Stimulated activated CD4-positive, alpha-beta T cell treated with anti-CD3 and anti-CD28 coated beads, Interleukin-12 subunit alpha, Interleukin-12 subunit beta, amount 100 ng/mL, for 48 hours (primary cell): ENCODE data around the gene NLK.
"Not testable (repeated sequence)": the region's sequence is repeated elsewhere in the genome, so short reads cannot be mapped to it uniquely, and the experiment has no call there.

Source experiments
- DNase-seq, 3 donors: peaks; one replicate each; pipeline ENCODE4 v3.0.0-alpha.2; 2020; ENCODE audit warnings: low read depth in 2 of 3, low spot score in 1 of 3

NLK gene

DNA sequence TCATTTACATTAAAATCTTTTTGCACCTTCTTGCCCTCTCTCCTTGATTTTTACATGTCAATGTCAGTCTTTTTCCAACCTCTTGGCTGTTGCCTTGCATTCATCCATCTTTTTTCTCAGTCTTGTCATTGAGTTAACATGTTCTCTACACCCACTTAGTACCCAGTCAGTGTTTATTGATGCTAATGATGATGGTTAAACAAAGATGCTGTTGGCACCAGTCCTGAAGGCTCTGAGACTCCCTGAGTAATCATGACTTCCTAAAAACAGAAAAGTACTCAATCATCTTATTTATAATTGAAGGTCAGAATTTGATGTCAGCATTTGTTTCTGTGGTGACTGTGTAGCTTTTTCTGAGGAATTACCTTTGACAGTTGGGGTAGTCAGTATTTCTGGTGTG is 104.5 kb downstream of the NLK start:
- no peak for DNase-seq

GRCh38 chr17:28151001-28151400 is 108.5 kb downstream of the NLK start:
- DNase-seq: no peak

DNA sequence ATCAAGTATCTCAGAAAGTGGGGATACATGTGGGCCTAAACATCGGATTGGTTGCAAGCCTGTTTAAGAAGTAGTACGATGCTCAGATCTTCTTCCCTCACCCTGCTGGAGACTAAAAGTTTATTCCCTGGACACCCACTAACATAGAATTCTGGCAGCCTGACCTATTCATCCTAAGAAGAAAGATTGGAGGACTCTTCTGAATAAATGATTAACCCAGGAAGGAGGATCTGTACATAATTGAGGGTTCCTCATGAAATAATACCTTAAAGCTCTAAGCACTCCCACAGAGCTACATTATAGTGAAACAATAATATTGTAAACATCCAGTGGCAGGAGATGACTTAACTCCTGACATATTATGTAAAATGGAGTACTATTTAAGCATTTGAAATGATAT is 111.7 kb downstream of the NLK start:
- DNase-seq: no peak

DNA sequence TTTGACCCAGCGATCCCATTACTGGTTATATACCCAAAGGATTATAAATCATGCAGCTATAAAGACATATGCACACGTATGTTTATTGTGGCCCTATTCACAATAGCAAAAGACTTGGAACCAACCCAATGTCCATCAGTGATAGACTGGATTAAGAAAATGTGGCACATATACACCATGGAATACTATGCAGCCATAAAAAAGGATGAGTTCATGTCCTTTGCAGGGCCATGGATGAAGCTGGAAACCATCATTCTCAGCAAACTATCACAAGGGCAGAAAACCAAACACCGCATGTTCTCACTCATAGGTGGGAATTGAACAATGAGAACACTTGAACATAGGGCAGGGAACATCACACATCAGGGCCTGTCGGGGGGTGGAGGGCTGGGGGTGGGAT is 112.9 kb downstream of the NLK start:
- not testable (repeated sequence) for DNase-seq

DNA sequence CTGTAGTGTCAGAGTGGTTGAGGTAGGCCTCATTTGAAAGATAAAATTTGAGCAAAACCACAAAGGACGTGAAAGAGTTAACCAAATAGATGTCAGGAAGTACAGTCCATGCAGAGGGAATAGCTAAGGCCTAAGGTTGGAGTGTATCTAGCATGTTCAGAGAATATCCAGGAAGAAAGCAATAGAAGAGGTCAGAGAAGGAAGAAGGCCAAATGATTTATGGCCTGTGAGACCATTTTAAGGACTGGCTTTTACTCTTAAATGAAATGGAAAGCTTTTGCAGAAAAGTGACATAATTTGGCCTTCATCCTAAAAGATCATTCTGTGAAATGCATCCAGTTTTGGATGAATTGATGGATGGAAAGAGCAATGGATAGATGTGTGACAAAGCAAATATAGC is 116.5 kb downstream of the NLK start:
- no peak for DNase-seq

GRCh38 chr17:28159924-28160323 is 117.4 kb downstream of the NLK start:
- no peak for DNase-seq

DNA sequence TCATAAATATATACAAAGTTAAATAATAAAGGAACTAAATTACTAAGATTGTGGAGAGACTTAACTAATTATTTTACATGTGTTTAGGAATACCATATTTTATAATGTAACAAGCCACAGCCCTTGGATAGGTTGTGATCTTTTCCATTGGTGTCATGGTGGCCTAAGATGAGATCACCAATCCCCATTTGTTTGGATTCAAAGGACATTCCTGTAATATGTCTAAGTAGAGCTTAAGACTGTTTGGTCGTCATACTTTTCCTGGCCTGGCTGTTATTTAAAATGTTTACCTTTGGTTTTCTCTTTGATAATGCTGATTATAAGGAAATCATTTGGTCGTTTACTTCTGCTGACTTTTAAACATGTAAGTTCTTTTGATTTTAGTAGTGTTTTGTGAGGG is 118.1 kb downstream of the NLK start:
- no peak for DNase-seq

DNA sequence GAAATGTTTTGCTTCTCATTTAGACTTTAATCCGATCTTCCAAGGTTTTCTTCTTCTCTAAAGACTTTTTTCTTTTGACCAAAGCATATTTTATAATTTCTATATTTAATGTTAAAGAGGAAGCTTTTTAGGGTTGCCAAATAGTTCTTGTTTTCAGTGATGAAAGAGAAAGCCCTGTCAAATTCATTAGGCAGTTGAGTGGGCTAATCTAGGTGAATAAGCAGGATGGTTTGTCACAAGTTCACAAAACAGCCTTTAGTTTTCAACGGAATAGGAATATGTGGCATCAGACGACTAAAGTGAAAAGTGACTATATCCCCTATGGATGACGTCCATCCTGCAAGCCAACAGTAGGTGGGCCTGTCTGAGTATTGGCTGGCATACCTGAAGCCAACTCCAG is 118.8 kb downstream of the NLK start:
- DNase-seq: no peak

- no peak for DNase-seq
These were observed 124.0 kb downstream of the NLK start for GRCh38 chr17:28166478-28166877.

GRCh38 chr17:28169621-28170349 is 127.3 kb downstream of the NLK start:
- DNase-seq: no peak

GRCh38 chr17:28170771-28171170 is 128.3 kb downstream of the NLK start:
- no peak for DNase-seq

DNA sequence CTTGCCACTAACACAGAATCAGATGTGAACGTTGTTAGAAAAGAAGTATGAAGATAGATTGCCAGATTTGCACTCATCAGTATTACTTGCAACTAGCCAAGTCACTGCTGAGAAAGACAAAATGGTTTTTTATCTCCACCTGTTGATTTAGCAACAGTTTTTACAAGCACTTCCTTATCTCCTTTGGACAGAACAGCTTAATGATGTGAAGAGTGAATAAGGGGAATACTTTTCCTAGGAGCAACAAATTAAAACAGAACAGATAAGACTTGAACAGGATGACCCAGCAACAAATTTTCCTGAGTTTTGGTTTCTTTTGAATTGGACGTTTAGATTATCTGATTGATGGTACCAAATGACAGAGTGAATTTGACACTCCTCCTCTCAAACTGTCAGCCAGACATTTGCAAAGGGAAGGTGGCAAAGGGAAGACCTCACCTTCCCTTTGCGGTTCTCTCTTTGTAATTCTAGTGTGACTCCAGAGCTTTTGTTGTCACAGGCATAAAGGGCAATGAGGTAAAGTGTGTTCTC is 130.6 kb downstream of the NLK start:
- no peak for DNase-seq

DNA sequence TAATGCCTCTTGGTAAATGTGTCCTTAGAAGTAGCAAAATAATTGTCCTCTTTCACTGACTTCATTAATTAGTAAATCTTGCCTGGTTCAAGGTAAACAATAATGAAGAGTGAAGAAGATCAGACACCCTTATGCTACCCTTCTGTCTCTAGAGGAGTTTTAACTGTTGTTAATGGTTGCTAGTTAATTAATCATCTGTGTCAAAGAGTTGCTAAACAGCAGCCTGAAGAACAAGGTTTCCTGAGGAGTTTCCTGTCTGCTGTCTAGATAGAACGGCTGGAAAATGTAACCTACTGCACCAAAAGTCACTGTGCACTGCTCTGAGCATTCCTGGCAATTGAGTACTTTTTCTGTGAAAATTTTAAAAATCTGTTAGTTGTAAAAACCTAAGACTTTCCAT is 131.3 kb downstream of the NLK start:
- DNase-seq: no peak

DNA sequence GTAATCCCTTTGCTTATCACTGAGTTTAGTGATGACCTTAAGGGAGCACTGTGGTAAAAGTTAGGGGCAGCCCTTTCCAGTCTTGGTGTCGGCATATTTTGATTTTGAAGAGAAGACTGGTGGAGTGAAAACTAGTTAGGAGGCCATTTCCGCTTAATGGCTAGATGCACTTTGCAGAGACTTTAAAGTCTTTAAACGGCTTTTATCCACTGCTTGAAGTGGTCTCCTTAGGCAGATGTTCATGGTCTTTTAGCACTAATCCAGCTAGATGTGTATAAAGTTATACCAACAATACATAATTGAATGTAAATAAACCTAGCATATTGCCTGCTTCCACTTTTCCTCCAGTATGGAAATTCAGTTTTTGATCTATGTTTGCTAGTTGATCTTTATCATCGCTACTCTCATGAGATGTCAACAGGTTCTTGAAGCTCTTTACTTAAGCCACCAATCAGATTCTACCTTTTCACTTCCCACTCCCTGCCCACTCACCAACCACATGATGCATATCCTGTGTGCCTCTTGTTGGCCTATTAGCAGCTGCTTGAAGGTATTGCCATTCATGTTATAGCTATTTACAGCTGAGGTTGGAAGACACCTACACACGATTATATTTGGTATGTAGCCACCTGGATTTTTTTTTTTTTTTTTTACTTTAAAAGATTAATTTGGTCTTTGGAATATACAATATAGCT is 132.0 kb downstream of the NLK start:
- DNase-seq: peak; percentile 3 to 14 (median 9)

DNA sequence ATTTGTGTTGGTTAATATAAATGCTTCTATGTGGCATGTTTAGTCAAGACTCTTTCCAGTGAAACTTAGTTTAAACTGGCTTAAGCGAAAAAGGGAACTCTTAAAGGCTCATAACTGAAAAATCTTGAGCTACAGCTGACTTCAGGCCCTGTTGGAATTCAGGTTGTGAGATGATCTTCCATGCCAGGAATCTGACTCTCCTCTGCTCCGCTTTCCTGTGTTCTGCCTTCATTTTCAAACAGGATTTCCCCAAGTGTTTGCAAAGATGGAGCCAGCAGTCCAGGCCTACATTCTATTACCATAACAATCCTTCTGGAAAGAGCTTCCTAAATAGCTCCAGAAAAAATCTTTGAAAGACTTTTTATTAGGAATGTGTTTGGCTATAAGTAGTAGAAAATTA is 134.9 kb downstream of the NLK start:
- DNase-seq: no peak

GRCh38 chr17:28178800-28179199 is 136.3 kb downstream of the NLK start:
- no peak for DNase-seq

DNA sequence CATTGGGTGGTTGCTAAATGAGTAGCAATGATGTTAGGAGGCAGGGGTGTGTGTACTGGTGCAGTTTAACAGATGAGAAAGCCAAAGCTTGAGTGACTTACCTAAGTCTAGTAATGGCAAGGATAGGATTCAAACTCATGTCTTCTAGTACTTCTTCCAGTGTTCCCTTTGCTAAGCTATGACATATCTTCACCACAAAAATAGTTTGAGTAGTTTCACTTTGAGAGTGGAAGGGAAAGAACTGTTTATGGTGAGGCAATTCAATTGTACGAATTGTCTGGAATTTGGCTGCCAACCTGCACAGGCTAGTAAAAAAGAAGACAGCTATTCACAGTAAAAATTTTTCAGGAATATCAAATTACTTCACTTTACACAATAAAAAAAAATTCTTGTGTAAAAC is 138.0 kb downstream of the NLK start:
- no peak for DNase-seq

DNA sequence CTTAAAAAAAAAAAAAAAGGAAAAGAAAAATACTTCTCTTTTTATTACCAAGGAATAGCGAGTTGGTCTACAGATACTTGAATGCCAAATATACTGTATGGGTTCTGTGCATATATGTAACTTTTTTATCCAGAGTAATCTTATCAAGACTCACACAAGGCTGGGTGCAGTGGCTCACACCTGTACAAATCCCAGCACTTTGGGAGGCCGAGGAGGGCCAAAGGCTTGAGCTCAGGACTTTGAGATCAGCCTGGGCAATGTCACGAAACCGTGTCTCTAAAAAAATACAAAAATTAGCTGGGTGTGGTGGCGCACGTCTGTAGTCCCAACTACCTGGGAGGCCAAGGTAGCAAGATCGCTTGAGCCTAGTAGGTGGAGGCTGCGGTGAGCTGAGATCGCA is 139.1 kb downstream of the NLK start:
- DNase-seq: no peak

DNA sequence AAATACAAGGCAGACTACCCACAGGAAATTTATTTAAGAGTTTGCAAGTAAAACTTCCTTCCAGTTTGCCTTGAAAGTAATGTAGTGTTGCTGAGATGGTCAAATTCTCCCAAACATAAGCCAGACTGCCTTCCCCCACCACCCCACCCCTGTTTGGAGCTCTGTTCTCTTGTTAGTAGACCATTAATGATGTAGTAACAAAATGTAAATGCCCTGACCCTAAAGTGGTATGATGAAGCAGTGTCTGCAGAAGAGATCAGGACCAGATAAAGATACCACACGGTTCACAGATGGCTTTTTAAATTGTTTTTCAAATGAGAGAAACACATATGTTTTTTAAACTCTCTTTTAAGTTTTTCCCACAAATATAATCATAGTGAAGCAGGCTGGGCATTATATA is 140.1 kb downstream of the NLK start:
- no peak for DNase-seq

GRCh38 chr17:28185658-28186057 is 143.2 kb downstream of the NLK start:
- no peak for DNase-seq

- DNase-seq: not testable (repeated sequence)
These were observed 144.0 kb downstream of the NLK start for GRCh38 chr17:28186472-28186871.

DNA sequence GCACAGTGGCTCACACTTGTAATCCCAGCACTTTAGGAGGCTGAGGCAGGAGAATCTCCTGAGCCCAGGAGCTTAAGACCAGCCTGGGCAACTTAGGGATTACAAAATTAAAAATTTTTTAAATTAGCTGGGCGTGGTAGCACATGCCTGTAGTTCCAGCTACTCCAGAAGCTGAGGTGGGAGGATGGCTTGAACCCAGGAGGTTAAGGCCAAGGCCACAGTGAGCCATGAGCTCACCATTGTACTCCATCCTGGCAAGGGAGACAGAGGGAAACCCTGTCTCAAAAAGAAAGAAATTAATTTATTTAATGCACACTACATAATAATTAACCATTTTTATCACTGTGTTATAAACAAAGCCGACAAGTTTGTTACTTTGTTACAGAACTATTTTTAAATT is 145.5 kb downstream of the NLK start:
- DNase-seq: no peak

- no peak for DNase-seq
These were observed 146.4 kb downstream of the NLK start for GRCh38 chr17:28188841-28189263.
